H1 (cell line): Measurements from ENCODE around the gene FXR2. TPM values are rescaled to one million over a fixed set of nuclear protein-coding genes. Genes with fewer than 3 reads are reported as not detected.

Experiments used
- CTCF ChIA-PET: fragments of 300-600 bp; sonication (Branson Sonifier 250); formaldehyde crosslinking; loops from one replicate; lab custom pipeline; 2021; ENCODE audit not compliant: partially characterized antibody; lab: Charles Lee
- POLR2A ChIA-PET: fragments of 300-600 bp; sonication (Branson Sonifier 250); formaldehyde crosslinking; loops from one replicate; lab custom pipeline; 2021; ENCODE audit warnings: inconsistent platforms; ENCODE audit not compliant: partially characterized antibody; lab: Charles Lee
- DNase-seq, 2 experiments: peaks; one replicate each; pipeline versions ENCODE4 v3.0.0 to v3.0.0-alpha.2; 2010 to 2022; ENCODE audit warnings: low spot score in 2 of 2, low read depth in 1 of 2, mixed read lengths in 1 of 2
- FAIRE-seq: peaks from 2 replicates; lab custom pipeline; 2011; peaks lifted over from hg19 to GRCh38; lab: Jason Lieb, UNC
- H2AFZ ChIP-seq: 2 replicates; pipeline ENCODE4 v1.8.1; 2012; ENCODE audit warnings: low read length, inconsistent platforms
- H2AK5ac ChIP-seq: 2 replicates; pipeline ENCODE4 v1.6.1; 2013; ENCODE audit warnings: low read depth, low read length
- H2BK120ac ChIP-seq: replicated peaks from 2 replicates; pipeline ENCODE3; 2013; ENCODE audit warnings: low read depth, low read length, inconsistent platforms
- H2BK12ac ChIP-seq: 2 replicates; pipeline ENCODE4 v1.6.1; 2013; ENCODE audit warnings: low read depth, low read length
- H2BK15ac ChIP-seq: 2 replicates; pipeline ENCODE4 v1.6.1; 2013; ENCODE audit warnings: low read length
- H2BK20ac ChIP-seq: 2 replicates; pipeline ENCODE4 v1.6.1; 2013; ENCODE audit warnings: low read length
- H2BK5ac ChIP-seq: 2 replicates; pipeline ENCODE4 v1.6.1; 2013; ENCODE audit warnings: low read depth, low read length
- H3K14ac ChIP-seq: 2 replicates; pipeline ENCODE4 v1.6.1; 2013; ENCODE audit warnings: inconsistent platforms; ENCODE audit not compliant: insufficient read length
- H3K18ac ChIP-seq: 2 replicates; pipeline ENCODE4 v1.6.1; 2013; ENCODE audit warnings: low read length; ENCODE audit errors: extremely low read depth
- H3K23ac ChIP-seq: 2 replicates; pipeline ENCODE4 v1.6.1; 2013; ENCODE audit warnings: inconsistent platforms; ENCODE audit not compliant: insufficient read length
- H3K23me2 ChIP-seq: 2 replicates; pipeline ENCODE4 v1.6.1; 2013; ENCODE audit warnings: low read depth, low read length
- H3K27ac ChIP-seq: 2 replicates; pipeline ENCODE4 v1.6.1; 2011; ENCODE audit warnings: low read depth, low read length, inconsistent platforms
- H3K27me3 ChIP-seq, 4 experiments: replicated peaks in 1 of 4; 1 replicate in 1 of 4; 2 replicates in 3 of 4; pipeline versions ENCODE4 v1.6.1 to v1.8.1; 2011 to 2013; ENCODE audit warnings: low read length in 3 of 4, mild to moderate bottlenecking in 3 of 4, inconsistent platforms in 2 of 4, mixed read lengths in 2 of 4, moderate library complexity in 1 of 4; ENCODE audit not compliant: control insufficient read depth in 3 of 4, insufficient read depth in 3 of 4; ENCODE audit errors: extremely low read depth in 1 of 4
- H3K36me3 ChIP-seq, 4 experiments: 2 replicates each; pipeline versions ENCODE4 v1.6.1 to v1.8.1; 2011 to 2013; ENCODE audit warnings: mild to moderate bottlenecking in 4 of 4, low read length in 3 of 4, moderate library complexity in 2 of 4, control low read depth in 1 of 4, inconsistent platforms in 1 of 4; ENCODE audit not compliant: insufficient read depth in 4 of 4, control insufficient read depth in 2 of 4
- H3K4ac ChIP-seq: replicated peaks from 2 replicates; pipeline ENCODE3; 2013; ENCODE audit warnings: low read length, low read depth, mixed read lengths, inconsistent platforms; ENCODE audit not compliant: insufficient read length
- H3K4me1 ChIP-seq, 4 experiments: replicated peaks in 1 of 4; 1 replicate in 1 of 4; 2 replicates in 3 of 4; pipeline versions ENCODE4 v1.6.1 to v1.8.1; 2011 to 2013; ENCODE audit warnings: low read length in 3 of 4, inconsistent platforms in 2 of 4, mixed read lengths in 1 of 4; ENCODE audit not compliant: insufficient read depth in 4 of 4, control insufficient read depth in 3 of 4
- H3K4me2 ChIP-seq, 2 experiments: 2 replicates each; pipeline versions ENCODE4 v1.6.1 to v1.8.1; 2011 to 2013; ENCODE audit warnings: low read depth in 2 of 2, low read length in 2 of 2, control low read depth in 1 of 2, inconsistent platforms in 1 of 2, mild to moderate bottlenecking in 1 of 2; ENCODE audit not compliant: insufficient read depth in 1 of 2
- H3K4me3 ChIP-seq, 4 experiments: fragments of 200-600, 300-600 bp in 1 of 4; sonication (generic), shearing (Covaris generic), sonication (Bioruptor Twin) in 1 of 4; 2 replicates each; pipeline versions ENCODE4 v1.5.1 to v1.8.1; 2011 to 2016; ENCODE audit warnings: low read length in 4 of 4, low read depth in 3 of 4, control low read depth in 2 of 4, inconsistent platforms in 2 of 4, mild to moderate bottlenecking in 2 of 4, mixed read lengths in 1 of 4, moderate library complexity in 1 of 4; ENCODE audit not compliant: insufficient read depth in 2 of 4; ENCODE audit errors: extremely low read depth in 1 of 4
- H3K56ac ChIP-seq: replicated peaks from 2 replicates; pipeline ENCODE3; 2013; ENCODE audit warnings: low read depth, mild to moderate bottlenecking, mixed read lengths, low read length, inconsistent platforms; ENCODE audit not compliant: insufficient read length
- H3K79me1 ChIP-seq: 2 replicates; pipeline ENCODE4 v1.6.1; 2013; ENCODE audit warnings: low read depth, low read length, control low read depth
- H3K79me2 ChIP-seq, 2 experiments: 2 replicates each; pipeline versions ENCODE4 v1.6.1 to v1.8.1; 2012 to 2013; ENCODE audit warnings: low read length in 2 of 2, mild to moderate bottlenecking in 2 of 2, inconsistent platforms in 1 of 2; ENCODE audit not compliant: insufficient read depth in 2 of 2, control insufficient read depth in 1 of 2
- H3K9ac ChIP-seq, 4 experiments: replicated peaks in 1 of 4; 1 replicate in 1 of 4; 2 replicates in 3 of 4; pipeline versions ENCODE4 v1.6.1 to v1.8.1; 2011 to 2013; ENCODE audit warnings: low read depth in 3 of 4, low read length in 3 of 4, control low read depth in 2 of 4, mild to moderate bottlenecking in 2 of 4, moderate library complexity in 2 of 4, inconsistent platforms in 1 of 4; ENCODE audit errors: extremely low read depth in 1 of 4
- H3K9me3 ChIP-seq, 2 experiments: 2 replicates each; pipeline versions ENCODE4 v1.6.1 to v1.8.1; 2012 to 2013; ENCODE audit warnings: mild to moderate bottlenecking in 2 of 2, moderate library complexity in 2 of 2, control low read depth in 1 of 2, inconsistent platforms in 1 of 2, low read depth in 1 of 2, low read length in 1 of 2, mixed read lengths in 1 of 2; ENCODE audit not compliant: insufficient read depth in 2 of 2
- H4K20me1 ChIP-seq, 2 experiments: replicated peaks in 1 of 2; 2 replicates each; pipeline versions ENCODE3 to v1.8.1; 2011 to 2013; ENCODE audit warnings: inconsistent platforms in 2 of 2, low read length in 2 of 2, mild to moderate bottlenecking in 1 of 2; ENCODE audit not compliant: insufficient read depth in 2 of 2, control insufficient read depth in 1 of 2
- H4K5ac ChIP-seq: 2 replicates; pipeline ENCODE4 v1.6.1; 2013; ENCODE audit warnings: low read length, low read depth, mixed read lengths, inconsistent platforms; ENCODE audit not compliant: insufficient read length
- H4K8ac ChIP-seq: 2 replicates; pipeline ENCODE4 v1.8.0; 2013; ENCODE audit warnings: mild to moderate bottlenecking, moderate library complexity, low read length, inconsistent platforms; ENCODE audit not compliant: insufficient read depth; ENCODE audit errors: extremely low read depth
- H4K91ac ChIP-seq: replicated peaks from 2 replicates; pipeline ENCODE3; 2013; ENCODE audit warnings: low read length, mixed read lengths, inconsistent platforms; ENCODE audit not compliant: insufficient read length
- CBX5 ChIP-seq: fragments of 300-800, 300-1000 bp; sonication (generic); IDR thresholded peaks from 2 replicates; pipeline ENCODE4 v1.7.1; 2016; ENCODE audit warnings: antibody characterized with exemption, low read length, low read depth
- CTCF ChIP-seq, 3 experiments: IDR thresholded peaks; 1 replicate in 2 of 3; 2 replicates in 1 of 3; pipeline versions ENCODE4 v1.5.1 to v1.6.1; 2011; ENCODE audit warnings: low read length in 3 of 3, mild to moderate bottlenecking in 3 of 3, inconsistent platforms in 2 of 3, low read depth in 1 of 3, moderate library complexity in 1 of 3; ENCODE audit not compliant: insufficient read depth in 1 of 3; ENCODE audit errors: control extremely low read depth in 1 of 3
- FOSL1 ChIP-seq: IDR thresholded peaks from 2 replicates; pipeline ENCODE4 v1.6.1; 2011; ENCODE audit warnings: mild to moderate bottlenecking, low read depth, low read length, moderate library complexity; ENCODE audit not compliant: insufficient read depth
- HDAC2 ChIP-seq, 2 experiments: fragments of 300-600 bp in 1 of 2; sonication (generic) in 1 of 2; IDR thresholded peaks; 2 replicates each; pipeline ENCODE4 v1.6.1; 2011 to 2012; ENCODE audit warnings: low read depth in 2 of 2, low read length in 2 of 2, mild to moderate bottlenecking in 2 of 2, moderate library complexity in 2 of 2, borderline replicate concordance in 1 of 2, inconsistent platforms in 1 of 2
- KDM1A ChIP-seq: fragments of 200-600, 300-600 bp; sonication (generic); IDR thresholded peaks from 2 replicates; pipeline ENCODE4 v1.7.1; 2016; ENCODE audit warnings: mild to moderate bottlenecking, low read length, borderline replicate concordance
- RBBP5 ChIP-seq: IDR thresholded peaks from 2 replicates; pipeline ENCODE4 v1.7.1; 2012; ENCODE audit warnings: low read depth, mild to moderate bottlenecking, inconsistent platforms, low read length, moderate library complexity, borderline replicate concordance
- SP2 ChIP-seq: IDR thresholded peaks from 2 replicates; pipeline ENCODE4 v1.6.1; 2012; ENCODE audit warnings: mild to moderate bottlenecking, low read length, inconsistent platforms
- SRF ChIP-seq: IDR thresholded peaks from 2 replicates; pipeline ENCODE4 v1.6.1; 2011; ENCODE audit warnings: mild to moderate bottlenecking, low read depth, low read length, moderate library complexity
- TBP ChIP-seq: IDR thresholded peaks from 2 replicates; pipeline ENCODE4 v1.6.1; 2011; ENCODE audit warnings: low read depth, low read length, improper control_type of control experiment
- WGBS, 2 experiments: shearing (Covaris generic) in 1 of 2; methylation state at CpG; one replicate each; pipeline versions ENCODE4 v1.1.6 to v1.1.7; 2013 to 2015; ENCODE audit warnings: low lambda C conversion rate in 2 of 2, mixed read lengths in 2 of 2, inconsistent platforms in 1 of 2, low coverage in 1 of 2, missing lambda C conversion rate in 1 of 2; ENCODE audit not compliant: insufficient replicate concordance in 2 of 2, insufficient coverage in 1 of 2, insufficient read length in 1 of 2; ENCODE audit errors: extremely low coverage in 1 of 2, missing lambda C conversion rate in 1 of 2; 5-methylcytosine and 5-hydroxymethylcytosine counted together
- polyA plus RNA-seq, 7 experiments: library from polyadenylated mRNA; depleted of rRNA in 3 of 7; stranded (reverse) in 5 of 7; unstranded in 2 of 7; fragments of >200 nt in 5 of 7; fragments of 200-250 nt in 2 of 7; gene quantifications; 1 replicate in 5 of 7; 2 replicates in 1 of 7; 4 replicates in 1 of 7; pipeline versions ENCODE4 v1.2.1 to v1.2.3, GENCODE V29; 2011 to 2013; ENCODE audit warnings: missing spikeins in 2 of 7, mixed read lengths in 2 of 7
- total RNA-seq: library from RNA; stranded (reverse); fragmentation: NEBNext Ultra II Directional; extraction: Animal tissue kit (Norgen Biotek cat#: 25700); gene quantifications from 2 replicates; pipeline ENCODE4 v1.2.1, GENCODE V29; 2021
- TF ChIP-seq, protein P1 (sequence below): IDR thresholded peaks from 2 replicates; pipeline ENCODE4 v1.6.1; 2012; ENCODE audit warnings: inconsistent platforms

FXR2 gene
- total and polyA plus RNA-seq, 2 of the 8 experiments (the other 6 are each of a cell fraction or from before 2014, with no cell fraction given) = 26.2 to 44.0 TPM

DNA sequence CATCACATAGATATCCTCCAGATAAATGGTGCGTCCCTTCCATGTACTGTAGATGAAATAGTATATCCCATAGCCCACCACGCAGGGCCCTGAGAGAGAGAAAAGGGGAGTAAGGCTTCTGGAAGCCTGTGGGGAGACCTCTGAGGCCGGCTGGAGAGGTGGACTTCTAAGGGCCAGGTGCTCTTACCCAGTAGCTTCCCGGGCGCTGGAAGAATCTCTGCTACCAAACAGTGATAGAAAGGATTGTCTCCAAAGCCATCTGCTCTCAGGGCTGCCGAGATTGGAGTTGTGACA, 12.2 kb upstream of the FXR2 start:
- Histone ChIP-seq H4K20me1 (no peaks in the 10 kb centered on the region), H2BK120ac (no peak overlapping the region), H3K14ac (no peak overlapping the region), H2BK15ac (peak overlapping the region; percentile 61; the same call in 1 of the 2 replicates), H4K5ac (no peak overlapping the region), H3K79me2 (peaks cover 0 to 3% of the 10 kb centered on the region in 2 experiments; a peak in 1 of 4 replicates), H3K23me2 (peaks cover 8% of the 10 kb centered on the region), H3K9me3 (no peaks in the 10 kb centered on the region), H3K9ac (peak overlapping the region in 3 of 4 experiments; percentile 64 to 79 (median 77); a peak in 5 of 7 replicates), H3K56ac (peak overlapping the region; percentile 62), H2BK5ac (no peak overlapping the region), H2AK5ac (no peak overlapping the region), H3K23ac (no peak overlapping the region), H3K4me2 (peak overlapping the region; percentile 72 to 77), H3K27me3 (no peaks in the 10 kb centered on the region), H2AFZ (no peak overlapping the region), H3K27ac (peak overlapping the region; percentile 16; the same call in 1 of the 2 replicates), H3K79me1 (peaks cover 2% of the 10 kb centered on the region; the same call in 1 of the 2 replicates), H3K4me3 (peak overlapping the region; percentile 72 to 98 (median 76)), H3K4ac (no peak overlapping the region), H4K8ac (no peak overlapping the region; the same call in 1 of the 2 replicates), H2BK20ac (no peak overlapping the region), H3K18ac (peak overlapping the region; percentile 87), H4K91ac (no peak overlapping the region), H3K36me3 (peaks cover 0 to 4% (median 0%) of the 10 kb centered on the region in 4 experiments; a peak in 1 of 8 replicates), H3K4me1 (peaks cover 2 to 10% (median 4%) of the 10 kb centered on the region in 4 experiments; a peak in 5 of 7 replicates), H2BK12ac (no peak overlapping the region)
- ChIA-PET POLR2A (interaction anchor here (1.2 to 79.4 kb wide), 10 partner anchors 10 to 104 kb away, joined by 3 to 2272 read pairs (median 13); partner anchors contain the start of genes ATP1B2, EFNB3, FXR2 and MPDU1), CTCF (interaction anchor here (0.9 to 3.7 kb wide), 13 partner anchors 9 to 85 kb away, joined by 3 to 23 read pairs (median 5); partner anchors contain the start of genes EFNB3, FXR2, TP53 and WRAP53)
- no peak for FAIRE-seq
- no peak for DNase-seq
- 26% methylated on average over 6 of the region's 6 CpGs; no CpG with 5 or more reads in 1 of the 2 experiments for WGBS, 2 experiments
- TF ChIP-seq RBBP5 = no peak
- no peak for TF ChIP-seq HDAC2 (IDR thresholded peaks at IDR 0.05; ENCODE audit: borderline replicate concordance in 1 of 2, low read depth in 2 of 2, low read length in 2 of 2)
- no peak for TF ChIP-seq FOSL1
- no peak for TF ChIP-seq CBX5
- no peak for TF ChIP-seq SRF
- TF ChIP-seq, protein P1, sequence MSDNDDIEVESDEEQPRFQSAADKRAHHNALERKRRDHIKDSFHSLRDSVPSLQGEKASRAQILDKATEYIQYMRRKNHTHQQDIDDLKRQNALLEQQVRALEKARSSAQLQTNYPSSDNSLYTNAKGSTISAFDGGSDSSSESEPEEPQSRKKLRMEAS = no peak
- no peak for TF ChIP-seq KDM1A
- TF ChIP-seq CTCF (IDR thresholded peaks at IDR 0.05; ENCODE audit: control extremely low read depth in 1 of 3, insufficient read depth in 1 of 3, low read depth in 1 of 3, low read length in 3 of 3) = no peak
- TF ChIP-seq SP2 = no peak
- TF ChIP-seq TBP = no peak
